Ovary (tissue), 9 donors: Measurements from ENCODE around the gene ASCC3. TPM values are rescaled to one million over a fixed set of nuclear protein-coding genes. Genes with fewer than 3 reads are reported as not detected.

Source experiments
- DNase-seq, 5 donors: peaks; one replicate each; pipeline ENCODE4 v3.0.0-alpha.2; 2019 to 2020
- H3K27ac ChIP-seq, 2 donors: fragments of 200-600 bp; one replicate each; pipeline versions ENCODE4 v1.5.1 to v1.8.0; 2019 to 2022
- H3K27me3 ChIP-seq: fragments of 200-600 bp; one replicate; pipeline ENCODE4 v1.8.0; 2022
- H3K36me3 ChIP-seq: fragments of 200-600 bp; sonication (generic); one replicate; pipeline ENCODE4 v1.5.1; 2019
- H3K4me1 ChIP-seq: one replicate; pipeline ENCODE4 v1.8.1; 2013; ENCODE audit warnings: mild to moderate bottlenecking, moderate library complexity; ENCODE audit not compliant: insufficient read depth
- H3K4me3 ChIP-seq: fragments of 200-600 bp; sonication (generic); one replicate; pipeline ENCODE4 v1.5.1; 2017
- H3K9me3 ChIP-seq, 2 donors: fragments of 200-600 bp in 1 of 2; sonication (generic) in 1 of 2; one replicate each; pipeline versions ENCODE4 v1.5.1 to v1.8.1; 2013 to 2019; ENCODE audit warnings: mild to moderate bottlenecking in 1 of 2, moderate library complexity in 1 of 2
- CTCF ChIP-seq, 3 donors: fragments of 450-650 bp in 2 of 3; fragments of 200-600 bp in 1 of 3; IDR thresholded peaks; one replicate each; pipeline versions ENCODE4 v1.5.1 to v1.8.0; 2016 to 2022; ENCODE audit warnings: antibody characterized with exemption in 3 of 3, mild to moderate bottlenecking in 1 of 3
- EP300 ChIP-seq: sonication (generic); formaldehyde crosslinking; IDR thresholded peaks from one replicate; pipeline ENCODE4 v1.6.1; 2017; ENCODE audit warnings: antibody characterized with exemption
- POLR2A ChIP-seq: fragments of 450-650 bp; IDR thresholded peaks from one replicate; pipeline ENCODE4 v1.6.1; 2017; ENCODE audit warnings: antibody characterized with exemption, mild to moderate bottlenecking, moderate library complexity
- WGBS, 3 donors: extraction: QIAGEN DNeasy Blood & Tissue Kit in 1 of 3; methylation state at CpG; one replicate each; pipeline versions ENCODE4 v1.1.5 to v1.1.7; 2013 to 2017; 5-methylcytosine and 5-hydroxymethylcytosine counted together
- intact Hi-C, 4 donors: fragments of 100-400 bp; cut with DNase I; formaldehyde crosslinking; loops; one replicate each; pipeline versions ENCODE4 v1.11.0 to v1.15.1; 2022 to 2023
- polyA plus RNA-seq, 2 donors: library from polyadenylated mRNA; stranded (reverse); fragments of 200-250 nt in 1 of 2; fragments of 350-450 nt in 1 of 2; fragmentation: Illumina TruSeq in 1 of 2; extraction: RNeasy Lipid Tissue Mini Kit (QIAGEN cat#74804) in 1 of 2; gene quantifications; one replicate each; pipeline ENCODE4 v1.2.3, GENCODE V29; 2013 to 2014
- total RNA-seq, 7 donors: library from RNA; depleted of rRNA in 2 of 7; stranded (reverse); fragments of >200 nt in 2 of 7; fragmentation: NEBNext Ultra II Directional in 3 of 7; extraction: Animal tissue kit (Norgen Biotek cat#: 25700) in 3 of 7; gene quantifications; one replicate each; pipeline versions ENCODE4 v1.1.0 to v1.2.4, GENCODE V29; 2016 to 2023
- donor health status: DM: no; HTN: no; CAD: no; lungs with moderate emphysema.
- donor health status: DM: no; HTN: no; CAD: no.
- donor health status: Bipolar disorder and iron deficiency.
- donor health status: DM: yes; HTN: yes; CAD: no.
- donor health status: DM: no; HTN: no; CAD: no.
- donor health status: DM: yes; HTN: yes; CAD: no.

Gene ASCC3
- total and polyA plus RNA-seq, 9 donors, result 8.2 to 34.2 (median 22.0) TPM

- no peaks in the 10 kb centered on the region for H3K36me3 ChIP-seq
- intact Hi-C loops, result no loop called here
- WGBS, 3 donors, result 68 to 72% (median 69%) methylated on average over 6 of the region's 6 CpGs
Observed at GRCh38 chr6:100512203-100512862, 368.8 kb downstream of the ASCC3 start.

GRCh38 chr6:100509101-100509500 lies 372.0 kb downstream of the ASCC3 start:
- intact Hi-C loops, result no loop called here
- DNase-seq, result no peak
- H3K36me3 ChIP-seq, result no peaks in the 10 kb centered on the region
- TF ChIP-seq EP300, result no peak
- no peak for TF ChIP-seq CTCF (IDR thresholded peaks at IDR 0.05)
- no peak for TF ChIP-seq POLR2A
- no peaks in the 10 kb centered on the region for H3K27me3 ChIP-seq
- H3K4me3 ChIP-seq, result no peak overlapping the region
- no peaks in the 10 kb centered on the region for H3K4me1 ChIP-seq
- H3K9me3 ChIP-seq, result no peaks in the 10 kb centered on the region
- WGBS, 3 donors, result 93 to 95% (median 95%) methylated on average over 3 of the region's 3 CpGs
- no peak overlapping the region for H3K27ac ChIP-seq

More at GRCh38 chr6:100512203-100512862, 368.8 kb downstream of the ASCC3 start:
- TF ChIP-seq POLR2A, result no peak
- no peak for TF ChIP-seq EP300
- TF ChIP-seq CTCF (IDR thresholded peaks at IDR 0.05), result no peak
- no peak for DNase-seq
- H3K9me3 ChIP-seq, result no peaks in the 10 kb centered on the region
- no peaks in the 10 kb centered on the region for H3K4me1 ChIP-seq
- H3K27me3 ChIP-seq, result no peaks in the 10 kb centered on the region
- no peak overlapping the region for H3K4me3 ChIP-seq
- H3K27ac ChIP-seq, result no peak overlapping the region

- intact Hi-C loops, result no loop called here
- WGBS, 3 donors, result 91 to 98% (median 94%) methylated on average over 2 of the region's 2 CpGs
Observed at GRCh38 chr6:100506651-100507050, 374.5 kb downstream of the ASCC3 start.

More at GRCh38 chr6:100506651-100507050, 374.5 kb downstream of the ASCC3 start:
- no peaks in the 10 kb centered on the region for H3K9me3 ChIP-seq
- DNase-seq, result no peak
- no peaks in the 10 kb centered on the region for H3K27me3 ChIP-seq
- TF ChIP-seq EP300, result no peak
- TF ChIP-seq POLR2A, result no peak
- TF ChIP-seq CTCF (IDR thresholded peaks at IDR 0.05), result no peak
- no peaks in the 10 kb centered on the region for H3K36me3 ChIP-seq
- H3K27ac ChIP-seq, result no peak overlapping the region
- H3K4me3 ChIP-seq, result no peak overlapping the region
- H3K4me1 ChIP-seq, result no peaks in the 10 kb centered on the region
